ENCODE results near the gene LRRN2.

DNA sequence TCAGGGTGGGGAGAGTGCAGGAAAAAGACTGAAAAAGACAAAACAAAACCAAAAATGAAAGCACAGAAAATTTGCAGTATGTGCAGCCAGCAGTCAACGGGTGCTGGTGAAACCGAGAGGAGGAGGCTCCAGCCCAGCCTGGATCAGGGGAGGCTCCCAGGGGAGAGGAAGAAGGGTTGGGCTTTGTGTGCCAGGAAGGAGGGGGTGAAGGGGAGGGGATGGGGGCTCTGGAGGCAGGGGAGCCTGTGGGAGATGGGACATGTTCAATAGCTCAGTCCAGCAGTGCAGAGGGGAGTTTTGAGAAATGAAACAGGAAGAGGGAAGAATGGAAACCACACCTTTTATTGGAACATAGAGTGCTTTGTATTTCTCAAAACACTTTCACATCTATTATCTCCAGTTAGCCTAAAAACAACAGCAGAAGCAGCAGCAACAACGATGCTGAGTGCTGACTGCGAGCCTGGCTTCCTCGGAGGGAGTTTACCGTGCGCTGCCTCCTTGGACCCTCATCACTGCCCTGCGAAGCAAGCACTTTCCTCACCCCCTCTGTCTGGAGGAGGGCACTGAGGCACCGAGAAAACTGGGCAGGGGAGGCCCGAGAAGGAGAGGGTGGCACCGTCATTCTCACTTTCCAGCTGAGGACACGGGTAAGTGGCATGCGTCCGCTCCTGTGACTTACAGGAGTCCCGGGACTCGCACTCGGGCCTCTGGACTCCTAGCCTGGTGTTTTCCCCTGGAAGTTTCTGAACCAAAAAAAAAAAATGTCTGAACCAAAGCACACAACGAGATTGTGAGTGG is 106.5 kb downstream of the LRRN2 start:
- TF ChIP-seq, protein P1, sequence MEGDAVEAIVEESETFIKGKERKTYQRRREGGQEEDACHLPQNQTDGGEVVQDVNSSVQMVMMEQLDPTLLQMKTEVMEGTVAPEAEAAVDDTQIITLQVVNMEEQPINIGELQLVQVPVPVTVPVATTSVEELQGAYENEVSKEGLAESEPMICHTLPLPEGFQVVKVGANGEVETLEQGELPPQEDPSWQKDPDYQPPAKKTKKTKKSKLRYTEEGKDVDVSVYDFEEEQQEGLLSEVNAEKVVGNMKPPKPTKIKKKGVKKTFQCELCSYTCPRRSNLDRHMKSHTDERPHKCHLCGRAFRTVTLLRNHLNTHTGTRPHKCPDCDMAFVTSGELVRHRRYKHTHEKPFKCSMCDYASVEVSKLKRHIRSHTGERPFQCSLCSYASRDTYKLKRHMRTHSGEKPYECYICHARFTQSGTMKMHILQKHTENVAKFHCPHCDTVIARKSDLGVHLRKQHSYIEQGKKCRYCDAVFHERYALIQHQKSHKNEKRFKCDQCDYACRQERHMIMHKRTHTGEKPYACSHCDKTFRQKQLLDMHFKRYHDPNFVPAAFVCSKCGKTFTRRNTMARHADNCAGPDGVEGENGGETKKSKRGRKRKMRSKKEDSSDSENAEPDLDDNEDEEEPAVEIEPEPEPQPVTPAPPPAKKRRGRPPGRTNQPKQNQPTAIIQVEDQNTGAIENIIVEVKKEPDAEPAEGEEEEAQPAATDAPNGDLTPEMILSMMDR (IDR thresholded peaks at IDR 0.05): no peak
- no peak for TF ChIP-seq POLR2A (IDR thresholded peaks at IDR 0.05)

All from lower leg skin (tissue), 3 donors.